ENCODE measurements around the gene YWHAQ.

- TF ChIP-seq, protein P1, sequence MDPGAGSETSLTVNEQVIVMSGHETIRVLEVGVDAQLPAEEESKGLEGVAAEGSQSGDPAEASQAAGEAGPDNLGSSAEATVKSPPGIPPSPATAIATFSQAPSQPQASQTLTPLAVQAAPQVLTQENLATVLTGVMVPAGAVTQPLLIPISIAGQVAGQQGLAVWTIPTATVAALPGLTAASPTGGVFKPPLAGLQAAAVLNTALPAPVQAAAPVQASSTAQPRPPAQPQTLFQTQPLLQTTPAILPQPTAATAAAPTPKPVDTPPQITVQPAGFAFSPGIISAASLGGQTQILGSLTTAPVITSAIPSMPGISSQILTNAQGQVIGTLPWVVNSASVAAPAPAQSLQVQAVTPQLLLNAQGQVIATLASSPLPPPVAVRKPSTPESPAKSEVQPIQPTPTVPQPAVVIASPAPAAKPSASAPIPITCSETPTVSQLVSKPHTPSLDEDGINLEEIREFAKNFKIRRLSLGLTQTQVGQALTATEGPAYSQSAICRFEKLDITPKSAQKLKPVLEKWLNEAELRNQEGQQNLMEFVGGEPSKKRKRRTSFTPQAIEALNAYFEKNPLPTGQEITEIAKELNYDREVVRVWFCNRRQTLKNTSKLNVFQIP (CRISPR knock-in tag; IDR thresholded peaks at IDR 0.05; ENCODE audit: borderline replicate concordance, low read depth), result no peak
- TF ChIP-seq BACH2 (CRISPR knock-in tag; IDR thresholded peaks at IDR 0.05; ENCODE audit: borderline replicate concordance) (no peak), OSR1 (CRISPR knock-in tag; IDR thresholded peaks at IDR 0.05) (no peak), GLIS3 (CRISPR knock-in tag; IDR thresholded peaks at IDR 0.05) (no peak), TOX (CRISPR knock-in tag; IDR thresholded peaks at IDR 0.05; ENCODE audit: borderline replicate concordance) (no peak), ZC3H10 (CRISPR knock-in tag; IDR thresholded peaks at IDR 0.05) (no peak), RARB (CRISPR knock-in tag; IDR thresholded peaks at IDR 0.05) (no peak), SNAI2 (CRISPR knock-in tag; IDR thresholded peaks at IDR 0.05) (no peak), TCF4 (CRISPR knock-in tag; IDR thresholded peaks at IDR 0.05; ENCODE audit: borderline replicate concordance) (peak; percentile 45; the same call in 1 of the 2 replicates), CSDC2 (CRISPR knock-in tag; IDR thresholded peaks at IDR 0.05) (no peak), ZFP30 (CRISPR knock-in tag; IDR thresholded peaks at IDR 0.05) (no peak), PATZ1 (CRISPR knock-in tag; IDR thresholded peaks at IDR 0.05; ENCODE audit: borderline replicate concordance) (no peak)
These were observed 43.2 kb upstream of the YWHAQ start for GRCh38 chr2:9673914-9674481.

All from SK-N-SH treated with all-trans-retinoic acid at 6 μM for 48 hours (cell line).